K562 (cell line): ENCODE measurements around the gene SNX4. TPM values are rescaled to one million over a fixed set of nuclear protein-coding genes. Genes with fewer than 3 reads are reported as not detected.

ENCODE experiments used
- BMI1 ChIP-seq: fragments of 150-350 bp; IDR thresholded peaks from 2 replicates; pipeline ENCODE4 v1.6.1; 2014; ENCODE audit warnings: low read length
- NCOA1 ChIP-seq: fragments of 450-650 bp; IDR thresholded peaks from 2 replicates; pipeline ENCODE4 v1.6.1; 2016; ENCODE audit warnings: low read depth
- polyA plus RNA-seq, 8 experiments: library from polyadenylated mRNA; depleted of rRNA in 4 of 8; stranded (reverse) in 5 of 8; unstranded in 3 of 8; fragments of >200 nt; fragmentation: Nextera tagmentation in 2 of 8; fragmentation: Illumina TruSeq in 1 of 8; extraction: Ambion mirVana in 2 of 8; extraction: Trizol in 1 of 8; gene quantifications; 2 replicates each; pipeline versions ENCODE4 v1.2.1 to v1.2.3, GENCODE V29; 2011 to 2014; ENCODE audit warnings: inconsistent platforms in 1 of 8, missing spikeins in 1 of 8
- total RNA-seq, 7 experiments: library from RNA; depleted of rRNA in 6 of 7; stranded (reverse); fragments of >200 nt in 6 of 7; fragmentation: Illumina TruSeq in 2 of 7; extraction: Trizol in 2 of 7; gene quantifications; 2 replicates each; pipeline versions ENCODE4 v1.2.1 to v1.2.3, GENCODE V29; 2011 to 2021; ENCODE audit warnings: low replicate concordance in 1 of 7
- TF ChIP-seq, protein P1 (sequence below): fragments of 250-450 bp; sonication (Bioruptor Pico); IDR thresholded peaks from 2 replicates; pipeline ENCODE4 v1.5.0; 2020; ENCODE audit warnings: mild to moderate bottlenecking, borderline replicate concordance
- TF ChIP-seq, protein P2 (sequence below), 3 experiments: fragments of 200-800 bp in 1 of 3; sonication (Bioruptor generic) in 1 of 3; sonication (generic) in 1 of 3; formaldehyde crosslinking in 1 of 3; IDR thresholded peaks; 2 replicates each; pipeline versions ENCODE4 v1.6.1 to v1.8.0; 2016 to 2022; ENCODE audit warnings: mild to moderate bottlenecking in 2 of 3, missing compliant biosample characterization in 2 of 3, missing genetic modification characterization in 2 of 3, missing genetic modification reagents in 1 of 3
- TF ChIP-seq, protein P3 (sequence below): fragments of 450-650 bp; IDR thresholded peaks from 2 replicates; pipeline ENCODE4 v1.6.1; 2016; ENCODE audit warnings: antibody characterized with exemption

SNX4 gene
- total and polyA plus RNA-seq, 9 of the 15 experiments (the other 6 are each of a cell fraction or from before 2014, with no cell fraction given), result 11.4 to 40.3 (median 30.0) TPM

DNA sequence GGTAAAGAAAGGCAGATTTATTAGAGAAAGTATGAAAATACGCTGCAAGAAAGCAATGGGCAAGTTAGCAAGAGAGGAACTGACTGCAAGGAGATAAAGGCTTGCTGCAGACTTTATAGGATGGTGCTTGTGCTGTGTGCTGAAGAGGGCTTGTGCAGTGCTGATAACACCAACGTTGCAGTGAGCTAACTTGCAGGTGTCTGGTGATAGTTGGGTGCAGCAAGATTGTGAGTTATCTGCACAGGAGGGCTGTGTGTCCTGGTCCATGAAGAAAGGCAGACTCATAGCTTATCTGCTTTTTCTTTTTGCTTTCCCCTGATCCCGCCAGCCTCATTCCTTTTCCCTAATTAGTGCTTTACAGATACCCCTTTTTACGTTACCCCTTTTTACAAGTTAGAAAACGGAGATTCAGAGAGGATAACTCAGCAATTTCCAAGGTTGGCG lies 86.9 kb downstream of the SNX4 start (continued):
- TF ChIP-seq, protein P1, sequence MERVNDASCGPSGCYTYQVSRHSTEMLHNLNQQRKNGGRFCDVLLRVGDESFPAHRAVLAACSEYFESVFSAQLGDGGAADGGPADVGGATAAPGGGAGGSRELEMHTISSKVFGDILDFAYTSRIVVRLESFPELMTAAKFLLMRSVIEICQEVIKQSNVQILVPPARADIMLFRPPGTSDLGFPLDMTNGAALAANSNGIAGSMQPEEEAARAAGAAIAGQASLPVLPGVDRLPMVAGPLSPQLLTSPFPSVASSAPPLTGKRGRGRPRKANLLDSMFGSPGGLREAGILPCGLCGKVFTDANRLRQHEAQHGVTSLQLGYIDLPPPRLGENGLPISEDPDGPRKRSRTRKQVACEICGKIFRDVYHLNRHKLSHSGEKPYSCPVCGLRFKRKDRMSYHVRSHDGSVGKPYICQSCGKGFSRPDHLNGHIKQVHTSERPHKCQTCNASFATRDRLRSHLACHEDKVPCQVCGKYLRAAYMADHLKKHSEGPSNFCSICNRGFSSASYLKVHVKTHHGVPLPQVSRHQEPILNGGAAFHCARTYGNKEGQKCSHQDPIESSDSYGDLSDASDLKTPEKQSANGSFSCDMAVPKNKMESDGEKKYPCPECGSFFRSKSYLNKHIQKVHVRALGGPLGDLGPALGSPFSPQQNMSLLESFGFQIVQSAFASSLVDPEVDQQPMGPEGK (CRISPR knock-in tag), result no peak
- TF ChIP-seq, protein P2, sequence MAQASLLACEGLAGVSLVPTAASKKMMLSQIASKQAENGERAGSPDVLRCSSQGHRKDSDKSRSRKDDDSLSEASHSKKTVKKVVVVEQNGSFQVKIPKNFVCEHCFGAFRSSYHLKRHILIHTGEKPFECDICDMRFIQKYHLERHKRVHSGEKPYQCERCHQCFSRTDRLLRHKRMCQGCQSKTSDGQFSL (CRISPR knock-in tag; IDR thresholded peaks at IDR 0.05), result no peak
- TF ChIP-seq, protein P2 (tag; IDR thresholded peaks at IDR 0.05), result no peak
- TF ChIP-seq BMI1 (no peak), NCOA1 (peak; percentile 84; the same call in 1 of the 2 replicates)
- TF ChIP-seq, protein P3, sequence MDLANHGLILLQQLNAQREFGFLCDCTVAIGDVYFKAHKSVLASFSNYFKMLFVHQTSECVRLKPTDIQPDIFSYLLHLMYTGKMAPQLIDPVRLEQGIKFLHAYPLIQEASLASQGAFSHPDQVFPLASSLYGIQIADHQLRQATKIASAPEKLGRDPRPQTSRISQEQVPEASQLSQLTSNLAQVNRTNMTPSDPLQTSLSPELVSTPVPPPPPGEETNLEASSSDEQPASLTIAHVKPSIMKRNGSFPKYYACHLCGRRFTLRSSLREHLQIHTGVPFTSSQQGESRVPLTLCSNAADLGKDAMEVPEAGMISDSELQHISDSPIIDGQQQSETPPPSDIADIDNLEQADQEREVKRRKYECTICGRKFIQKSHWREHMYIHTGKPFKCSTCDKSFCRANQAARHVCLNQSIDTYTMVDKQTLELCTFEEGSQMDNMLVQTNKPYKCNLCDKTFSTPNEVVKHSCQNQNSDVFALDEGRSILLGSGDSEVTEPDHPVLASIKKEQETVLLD, result peak; percentile 51; the same call in 1 of the 2 replicates
